T-cell (primary cell): ENCODE measurements around the gene NCAM2. TPM values are rescaled to one million over a fixed set of nuclear protein-coding genes. Genes with fewer than 3 reads are reported as not detected.
A peak's percentile ranks its signal among the peaks of the same experiment; 100 is the strongest.

Experiments used
- ATAC-seq, 4 experiments: fragments of 200-7000 bp in 3 of 4; fragments of 150-1000 bp in 1 of 4; cut with Tn5 transposase; replicated peaks in 1 of 4; 1 replicate in 3 of 4; 2 replicates in 1 of 4; pipeline ENCODE4 v1.10.0; 2021; ENCODE audit warnings: moderate library complexity in 3 of 4, mild to moderate bottlenecking in 2 of 4, moderate number of reproducible peaks in 1 of 4
- CTCF ChIA-PET, 2 donors: fragments of 300-600 bp; sonication (Branson Sonifier 250); formaldehyde crosslinking; loops; one replicate each; lab custom pipeline; 2022; ENCODE audit warnings: antibody characterized with exemption in 2 of 2; lab: Charles Lee
- POLR2A ChIA-PET, 2 donors: fragments of 300-600 bp; sonication (Branson Sonifier 250); formaldehyde crosslinking; loops; one replicate each; lab custom pipeline; 2022; ENCODE audit warnings: antibody characterized with exemption in 2 of 2; lab: Charles Lee
- DNase-seq, 35 experiments: peaks; one replicate each; pipeline versions ENCODE4 v3.0.0 to v3.0.0-alpha.2; 2013 to 2023
- H3K27ac ChIP-seq: one replicate; pipeline ENCODE4 v1.5.1; 2013; ENCODE audit warnings: low read length
- H3K27me3 ChIP-seq, 2 experiments: replicated peaks in 1 of 2; 1 replicate in 1 of 2; 2 replicates in 1 of 2; pipeline versions ENCODE4 v1.6.1 to v1.7.0; 2013; ENCODE audit warnings: low read length in 1 of 2, mixed read lengths in 1 of 2; ENCODE audit not compliant: control insufficient read depth in 2 of 2, insufficient read depth in 2 of 2; ENCODE audit errors: extremely low read depth in 1 of 2
- H3K36me3 ChIP-seq, 2 donors: 1 replicate in 1 of 2; 2 replicates in 1 of 2; pipeline versions ENCODE4 v1.6.1 to v1.7.0; 2013; ENCODE audit warnings: low read length in 1 of 2; ENCODE audit not compliant: control insufficient read depth in 2 of 2, insufficient read depth in 1 of 2; ENCODE audit errors: extremely low read depth in 1 of 2
- H3K4me1 ChIP-seq, 2 experiments: 1 replicate in 1 of 2; 2 replicates in 1 of 2; pipeline versions ENCODE4 v1.6.1 to v1.7.0; 2013; ENCODE audit warnings: low read length in 2 of 2, mixed read lengths in 1 of 2; ENCODE audit not compliant: insufficient read depth in 2 of 2, control insufficient read depth in 1 of 2; ENCODE audit errors: extremely low read depth in 1 of 2
- H3K4me3 ChIP-seq, 2 donors: 1 replicate in 1 of 2; 2 replicates in 1 of 2; pipeline versions ENCODE4 v1.5.1 to v1.7.0; 2013; ENCODE audit warnings: mild to moderate bottlenecking in 2 of 2, low read length in 1 of 2, moderate library complexity in 1 of 2; ENCODE audit not compliant: control insufficient read depth in 1 of 2; ENCODE audit errors: extremely low read depth in 1 of 2
- H3K9me3 ChIP-seq: 2 replicates; pipeline ENCODE4 v1.7.0; 2013
- H3K27ac Mint-ChIP-seq, 2 donors: one replicate each; pipeline ENCODE4 v1.8.0; 2020 to 2021; ENCODE audit warnings: mild to moderate bottlenecking in 2 of 2, mixed read lengths in 2 of 2
- H3K27me3 Mint-ChIP-seq, 2 donors: one replicate each; pipeline ENCODE4 v1.8.0; 2021 to 2022; ENCODE audit warnings: mixed read lengths in 2 of 2
- H3K36me3 Mint-ChIP-seq: one replicate; pipeline ENCODE4 v1.8.0; 2021; ENCODE audit warnings: mixed read lengths
- H3K4me1 Mint-ChIP-seq, 3 donors: one replicate each; pipeline ENCODE4 v1.8.0; 2020 to 2022; ENCODE audit warnings: mixed read lengths in 3 of 3, mild to moderate bottlenecking in 1 of 3
- H3K4me3 Mint-ChIP-seq, 3 donors: one replicate each; pipeline ENCODE4 v1.8.0; 2020 to 2022; ENCODE audit warnings: mild to moderate bottlenecking in 3 of 3, mixed read lengths in 3 of 3, moderate library complexity in 3 of 3
- H3K9me3 Mint-ChIP-seq, 3 donors: one replicate each; pipeline ENCODE4 v1.8.0; 2020 to 2022; ENCODE audit warnings: mixed read lengths in 3 of 3
- WGBS: methylation state at CpG from one replicate; pipeline ENCODE4 v1.1.5; 2013; ENCODE audit warnings: missing lambda C conversion rate; ENCODE audit not compliant: insufficient coverage; 5-methylcytosine and 5-hydroxymethylcytosine counted together
- total RNA-seq, 35 experiments: library from RNA in 6 of 35; stranded (reverse) in 6 of 35; fragments of 120-200 nt in 1 of 35; gene quantifications; one replicate each; pipeline versions ENCODE4 v1.2.1 to v1.2.4 and lab custom pipeline; 2013 to 2026

The NCAM2 gene
- total RNA-seq, 5 donors from 2014 or later (not counting 1 experiment from before 2014, with no cell fraction given) = 0.41 to 0.46 TPM; not detected in 3

GRCh38 chr21:21159253-21159899 lies 161.2 kb downstream of the NCAM2 start:
- CTCF ChIA-PET = interaction anchor here in 1 of 2 donors (0.6 to 0.9 kb wide), 2 partner anchors 1208 to 1632 kb away, joined by 3 to 7 read pairs; no protein-coding TSS in a partner anchor
- H3K4me3 Mint-ChIP-seq = no peak overlapping the region
- POLR2A ChIA-PET = no interaction called here

GRCh38 chr21:21162786-21163185 lies 164.6 kb downstream of the NCAM2 start:
- H3K27ac ChIP-seq = no peak overlapping the region
- no peaks in the 10 kb centered on the region for H3K36me3 ChIP-seq
- H3K4me1 ChIP-seq = no peaks in the 10 kb centered on the region
- WGBS = no CpG with 5 or more reads among the region's 4 CpGs
- Mint-ChIP-seq H3K27me3 (no peaks in the 10 kb centered on the region), H3K27ac (no peak overlapping the region), H3K4me3 (no peak overlapping the region), H3K9me3 (peaks cover 0 to 4% (median 0%) of the 10 kb centered on the region in 3 donors), H3K36me3 (no peaks in the 10 kb centered on the region), H3K4me1 (peaks cover 0 to 3% (median 0%) of the 10 kb centered on the region in 3 donors)
- DNase-seq = no peak
- H3K9me3 ChIP-seq = no peaks in the 10 kb centered on the region
- CTCF ChIA-PET = interaction anchor here in 1 of 2 donors (0.6 to 1.1 kb wide), 2 partner anchors 9 to 1634 kb away, joined by 3 read pairs; no protein-coding TSS in a partner anchor
- no peak overlapping the region for H3K4me3 ChIP-seq
- ATAC-seq = no peak
- no peaks in the 10 kb centered on the region for H3K27me3 ChIP-seq
- POLR2A ChIA-PET = no interaction called here

More at GRCh38 chr21:21159253-21159899, 161.2 kb downstream of the NCAM2 start:
- H3K4me1 Mint-ChIP-seq = peaks cover 0 to 3% (median 0%) of the 10 kb centered on the region in 3 donors
- no peaks in the 10 kb centered on the region for H3K27me3 ChIP-seq
- no peak overlapping the region for H3K4me3 ChIP-seq
- no peaks in the 10 kb centered on the region for H3K9me3 Mint-ChIP-seq
- H3K36me3 Mint-ChIP-seq = no peaks in the 10 kb centered on the region
- no peaks in the 10 kb centered on the region for H3K36me3 ChIP-seq
- H3K9me3 ChIP-seq = no peaks in the 10 kb centered on the region
- ATAC-seq (no peak), DNase-seq (no peak)
- H3K27ac ChIP-seq = no peak overlapping the region
- H3K27ac Mint-ChIP-seq = no peak overlapping the region
- H3K27me3 Mint-ChIP-seq = no peaks in the 10 kb centered on the region
- WGBS = no CpG with 5 or more reads among the region's 3 CpGs
- no peaks in the 10 kb centered on the region for H3K4me1 ChIP-seq

GRCh38 chr21:21163904-21164303 lies 165.7 kb downstream of the NCAM2 start:
- Histone ChIP-seq H3K4me3 (no peak overlapping the region), H3K27ac (no peak overlapping the region), H3K36me3 (no peaks in the 10 kb centered on the region), H3K4me1 (no peaks in the 10 kb centered on the region), H3K9me3 (no peaks in the 10 kb centered on the region), H3K27me3 (no peaks in the 10 kb centered on the region)
- POLR2A ChIA-PET = no interaction called here
- WGBS = no CpG with 5 or more reads among the region's 1 CpG
- peaks cover 0 to 3% (median 0%) of the 10 kb centered on the region in 3 donors for H3K4me1 Mint-ChIP-seq
- H3K27me3 Mint-ChIP-seq = no peaks in the 10 kb centered on the region
- H3K9me3 Mint-ChIP-seq = peaks cover 0 to 4% (median 0%) of the 10 kb centered on the region in 3 donors
- ATAC-seq (no peak), DNase-seq (peak in 22 of 35 experiments; percentile 2 to 58 (median 12))
- CTCF ChIA-PET = interaction anchor here in 1 of 2 donors (1.1 kb wide), 1 partner anchor 11 kb away, joined by 3 read pairs; no protein-coding TSS in a partner anchor
- no peak overlapping the region for H3K27ac Mint-ChIP-seq
- no peak overlapping the region for H3K4me3 Mint-ChIP-seq
- no peaks in the 10 kb centered on the region for H3K36me3 Mint-ChIP-seq

- ChIA-PET CTCF (interaction anchor here in 1 of 2 donors (1.0 kb wide), 1 partner anchor 1626 kb away, joined by 6 read pairs; no protein-coding TSS in a partner anchor), POLR2A (no interaction called here)
- Mint-ChIP-seq H3K27me3 (no peaks in the 10 kb centered on the region), H3K36me3 (no peaks in the 10 kb centered on the region), H3K4me1 (peaks cover 0 to 3% (median 0%) of the 10 kb centered on the region in 3 donors), H3K27ac (no peak overlapping the region), H3K9me3 (peaks cover 0 to 4% (median 0%) of the 10 kb centered on the region in 3 donors), H3K4me3 (no peak overlapping the region)
- no CpG with 5 or more reads among the region's 2 CpGs for WGBS
- no peak for ATAC-seq
- Histone ChIP-seq H3K9me3 (no peaks in the 10 kb centered on the region), H3K27me3 (no peaks in the 10 kb centered on the region), H3K27ac (no peak overlapping the region), H3K36me3 (no peaks in the 10 kb centered on the region), H3K4me3 (no peak overlapping the region), H3K4me1 (no peaks in the 10 kb centered on the region)
- no peak for DNase-seq
Measured at GRCh38 chr21:21165063-21165645, 166.9 kb downstream of the NCAM2 start.

GRCh38 chr21:21174676-21175075 lies 176.5 kb downstream of the NCAM2 start:
- WGBS = no CpG with 5 or more reads among the region's 2 CpGs
- DNase-seq (no peak), ATAC-seq (no peak)
- Mint-ChIP-seq H3K27ac (no peak overlapping the region), H3K4me1 (peaks cover 0 to 8% (median 7%) of the 10 kb centered on the region in 3 donors), H3K9me3 (no peaks in the 10 kb centered on the region), H3K27me3 (no peaks in the 10 kb centered on the region), H3K4me3 (no peak overlapping the region), H3K36me3 (no peaks in the 10 kb centered on the region)
- Histone ChIP-seq H3K4me3 (no peak overlapping the region), H3K27me3 (no peaks in the 10 kb centered on the region), H3K4me1 (no peaks in the 10 kb centered on the region), H3K36me3 (no peaks in the 10 kb centered on the region), H3K27ac (no peak overlapping the region), H3K9me3 (no peaks in the 10 kb centered on the region)
- CTCF ChIA-PET = no interaction called here
- POLR2A ChIA-PET = no interaction called here

- no peaks in the 10 kb centered on the region for H3K9me3 Mint-ChIP-seq
- no peaks in the 10 kb centered on the region for H3K36me3 Mint-ChIP-seq
- DNase-seq (no peak), ATAC-seq (no peak)
- no peak overlapping the region for H3K27ac Mint-ChIP-seq
- Histone ChIP-seq H3K27ac (no peak overlapping the region), H3K4me1 (no peaks in the 10 kb centered on the region), H3K36me3 (no peaks in the 10 kb centered on the region), H3K9me3 (no peaks in the 10 kb centered on the region), H3K27me3 (no peaks in the 10 kb centered on the region), H3K4me3 (no peak overlapping the region)
- H3K4me1 Mint-ChIP-seq = peaks cover 0 to 8% (median 7%) of the 10 kb centered on the region in 3 donors
- no peak overlapping the region for H3K4me3 Mint-ChIP-seq
- ChIA-PET POLR2A (no interaction called here), CTCF (no interaction called here)
- no peaks in the 10 kb centered on the region for H3K27me3 Mint-ChIP-seq
- WGBS = no CpG with 5 or more reads among the region's 1 CpG
Measured at GRCh38 chr21:21175798-21176334, 177.7 kb downstream of the NCAM2 start.
